ENCODE measurements around the gene RUNX1.

- TF ChIP-seq, protein P1, sequence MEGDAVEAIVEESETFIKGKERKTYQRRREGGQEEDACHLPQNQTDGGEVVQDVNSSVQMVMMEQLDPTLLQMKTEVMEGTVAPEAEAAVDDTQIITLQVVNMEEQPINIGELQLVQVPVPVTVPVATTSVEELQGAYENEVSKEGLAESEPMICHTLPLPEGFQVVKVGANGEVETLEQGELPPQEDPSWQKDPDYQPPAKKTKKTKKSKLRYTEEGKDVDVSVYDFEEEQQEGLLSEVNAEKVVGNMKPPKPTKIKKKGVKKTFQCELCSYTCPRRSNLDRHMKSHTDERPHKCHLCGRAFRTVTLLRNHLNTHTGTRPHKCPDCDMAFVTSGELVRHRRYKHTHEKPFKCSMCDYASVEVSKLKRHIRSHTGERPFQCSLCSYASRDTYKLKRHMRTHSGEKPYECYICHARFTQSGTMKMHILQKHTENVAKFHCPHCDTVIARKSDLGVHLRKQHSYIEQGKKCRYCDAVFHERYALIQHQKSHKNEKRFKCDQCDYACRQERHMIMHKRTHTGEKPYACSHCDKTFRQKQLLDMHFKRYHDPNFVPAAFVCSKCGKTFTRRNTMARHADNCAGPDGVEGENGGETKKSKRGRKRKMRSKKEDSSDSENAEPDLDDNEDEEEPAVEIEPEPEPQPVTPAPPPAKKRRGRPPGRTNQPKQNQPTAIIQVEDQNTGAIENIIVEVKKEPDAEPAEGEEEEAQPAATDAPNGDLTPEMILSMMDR (conservative IDR thresholded peaks at IDR 0.05), result no peak
- TF ChIP-seq ZFX (IDR thresholded peaks at IDR 0.05), result no peak
Measured at GRCh38 chr21:34825948-34826548, 223.1 kb downstream of the RUNX1 start.

Data from C4-2B (cell line).